ENCODE results near the gene LHX3.

GRCh38 chr9:136219276-136219675 lies 14.3 kb upstream of the LHX3 start:
- no peak for TF ChIP-seq POLR2A (IDR thresholded peaks at IDR 0.05; ENCODE audit: low read depth, low read length)
- no peak for TF ChIP-seq NFXL1 (IDR thresholded peaks at IDR 0.05; ENCODE audit: borderline replicate concordance)
- TF ChIP-seq CTCF (IDR thresholded peaks at IDR 0.05 in 2 of 3, conservative IDR thresholded peaks at IDR 0.05 in 1 of 3; ENCODE audit: control insufficient read depth in 2 of 3, extremely low read depth in 1 of 3, insufficient read depth in 1 of 3, low read depth in 3 of 3, low read length in 3 of 3) = no peak
- no peak for TF ChIP-seq CEBPB (IDR thresholded peaks at IDR 0.05; ENCODE audit: borderline replicate concordance in 1 of 2, low read depth in 2 of 2, low read length in 2 of 2)
- no peak for TF ChIP-seq POLR2AphosphoS2 (IDR thresholded peaks at IDR 0.05; ENCODE audit: low read depth, low read length)
- no peak for TF ChIP-seq CHD4 (IDR thresholded peaks at IDR 0.05)
- TF ChIP-seq YBX1 (IDR thresholded peaks at IDR 0.05) = no peak
- no peak for TF ChIP-seq RUNX3 (IDR thresholded peaks at IDR 0.05; ENCODE audit: low read length)
- no peak for TF ChIP-seq ESRRA (IDR thresholded peaks at IDR 0.05; ENCODE audit: low read length)
- TF ChIP-seq TAF1 (IDR thresholded peaks at IDR 0.05; ENCODE audit: borderline replicate concordance, low read depth, low read length) = no peak
- TF ChIP-seq HCFC1 (IDR thresholded peaks at IDR 0.05; ENCODE audit: low read length) = no peak
- no peak for TF ChIP-seq CEBPZ (IDR thresholded peaks at IDR 0.05; ENCODE audit: low read depth, low read length)

Measured in GM12878 (cell line).